MM.1S (cell line): ENCODE data around the gene TBX2.

Source experiments
- CTCF ChIP-seq: fragments of 300-600 bp; sonication (generic); IDR thresholded peaks from 2 replicates; pipeline ENCODE4 v1.5.1; 2016; ENCODE audit warnings: antibody characterized with exemption, low read length, mixed read lengths
- EZH2 ChIP-seq: fragments of 300-600 bp; sonication (generic); optimal IDR thresholded peaks from 2 replicates; pipeline ENCODE3; 2017; ENCODE audit warnings: low read depth, mild to moderate bottlenecking, antibody characterized with exemption, low read length, mixed read lengths

GRCh38 chr17:61414936-61415251, 15.3 kb downstream of the TBX2 start:
- TF ChIP-seq CTCF (no peak), EZH2 (no peak)
